HepG2 (cell line): ENCODE results near the gene TRERF1. TPM values are rescaled to one million over a fixed set of nuclear protein-coding genes. Genes with fewer than 3 reads are reported as not detected.

Experiments
- ATAD3A ChIP-seq: sonication (generic); formaldehyde crosslinking; IDR thresholded peaks from 2 replicates; pipeline ENCODE4 v1.4.0; 2020; ENCODE audit warnings: missing genetic modification reagents
- CHCHD3 ChIP-seq: sonication (generic); formaldehyde crosslinking; IDR thresholded peaks from 2 replicates; pipeline ENCODE4 v1.8.0; 2022; ENCODE audit warnings: mild to moderate bottlenecking, missing genetic modification reagents, moderate library complexity
- FOXC1 ChIP-seq: sonication (generic); formaldehyde crosslinking; IDR thresholded peaks from 2 replicates; pipeline ENCODE4 v1.8.0; 2022; ENCODE audit warnings: mild to moderate bottlenecking, missing genetic modification reagents, borderline replicate concordance
- GABPB1 ChIP-seq: IDR thresholded peaks from 2 replicates; pipeline ENCODE4 v1.6.1; 2016; ENCODE audit warnings: mild to moderate bottlenecking, missing genetic modification reagents, moderate library complexity, missing compliant biosample characterization
- MAZ ChIP-seq, 2 experiments: sonication (generic) in 1 of 2; formaldehyde crosslinking in 1 of 2; IDR thresholded peaks; 2 replicates each; pipeline versions ENCODE4 v1.5.0 to v1.6.1; 2012 to 2020; ENCODE audit warnings: low read depth in 2 of 2, mild to moderate bottlenecking in 2 of 2, borderline replicate concordance in 1 of 2, improper control_type of control experiment in 1 of 2, low read length in 1 of 2, missing genetic modification reagents in 1 of 2, moderate library complexity in 1 of 2
- PHF5A ChIP-seq: IDR thresholded peaks from one replicate; pipeline ENCODE4 v1.6.1; 2018; ENCODE audit warnings: low read depth, missing genetic modification reagents; ENCODE audit not compliant: unreplicated experiment
- RAD21 ChIP-seq: fragments of 450-650 bp; formaldehyde crosslinking; IDR thresholded peaks from 2 replicates; pipeline ENCODE4 v1.5.0; 2020; ENCODE audit warnings: mild to moderate bottlenecking
- SKI ChIP-seq: fragments of 450-650 bp; IDR thresholded peaks from one replicate; pipeline ENCODE4 v1.6.1; 2018; ENCODE audit warnings: mild to moderate bottlenecking; ENCODE audit not compliant: partially characterized antibody
- TAF1 ChIP-seq: sonication (generic); formaldehyde crosslinking; IDR thresholded peaks from 2 replicates; pipeline ENCODE4 v1.4.0; 2020; ENCODE audit warnings: missing genetic modification reagents
- U2AF1 ChIP-seq: fragments of 200-400 bp; formaldehyde crosslinking; optimal IDR thresholded peaks from 2 replicates; pipeline ENCODE3; 2017; ENCODE audit warnings: mild to moderate bottlenecking, low read depth, low read length
- ZNF670 ChIP-seq: sonication (generic); formaldehyde crosslinking; IDR thresholded peaks from 2 replicates; pipeline ENCODE4 v1.8.0; 2022; ENCODE audit warnings: mild to moderate bottlenecking, missing genetic modification reagents, borderline replicate concordance
- ZSCAN12 ChIP-seq: sonication (generic); formaldehyde crosslinking; IDR thresholded peaks from 2 replicates; pipeline ENCODE4 v1.9.0; 2021; ENCODE audit warnings: mild to moderate bottlenecking, missing genetic modification reagents
- polyA plus RNA-seq, 8 experiments: library from polyadenylated mRNA; depleted of rRNA in 3 of 8; stranded (reverse) in 7 of 8; unstranded in 1 of 8; fragments of >200 nt; fragmentation: Illumina TruSeq in 4 of 8; extraction: Trizol in 4 of 8; gene quantifications; 2 replicates each; pipeline versions ENCODE4 v1.2.1 to v1.2.3, GENCODE V29; 2011 to 2016; ENCODE audit warnings: low read depth in 4 of 8, missing spikeins in 1 of 8, mixed read lengths in 1 of 8; ENCODE audit not compliant: insufficient read depth in 1 of 8
- total RNA-seq, 5 experiments: library from RNA; depleted of rRNA; stranded (reverse); fragments of >200 nt; fragmentation: Illumina TruSeq; extraction: Trizol; gene quantifications; 2 replicates each; pipeline ENCODE4 v1.2.3, GENCODE V29; 2016; ENCODE audit warnings: low read depth in 1 of 5
- TF ChIP-seq, protein P1 (sequence below): sonication (generic); formaldehyde crosslinking; IDR thresholded peaks from 2 replicates; pipeline ENCODE4 v1.4.0; 2020; ENCODE audit warnings: missing genetic modification reagents
- TF ChIP-seq, protein P2 (sequence below): sonication (generic); formaldehyde crosslinking; IDR thresholded peaks from 2 replicates; pipeline ENCODE4 v1.4.0; 2020; ENCODE audit warnings: mild to moderate bottlenecking, low read depth, missing genetic modification reagents
- TF ChIP-seq, protein P3 (sequence below): sonication (generic); formaldehyde crosslinking; IDR thresholded peaks from 2 replicates; pipeline ENCODE4 v1.4.0; 2020; ENCODE audit warnings: mild to moderate bottlenecking, missing genetic modification reagents

The TRERF1 gene
- total and polyA plus RNA-seq, 2 of the 13 experiments (the other 11 are each of a cell fraction or from before 2014, with no cell fraction given) = 0.02 TPM; not detected in 1

DNA sequence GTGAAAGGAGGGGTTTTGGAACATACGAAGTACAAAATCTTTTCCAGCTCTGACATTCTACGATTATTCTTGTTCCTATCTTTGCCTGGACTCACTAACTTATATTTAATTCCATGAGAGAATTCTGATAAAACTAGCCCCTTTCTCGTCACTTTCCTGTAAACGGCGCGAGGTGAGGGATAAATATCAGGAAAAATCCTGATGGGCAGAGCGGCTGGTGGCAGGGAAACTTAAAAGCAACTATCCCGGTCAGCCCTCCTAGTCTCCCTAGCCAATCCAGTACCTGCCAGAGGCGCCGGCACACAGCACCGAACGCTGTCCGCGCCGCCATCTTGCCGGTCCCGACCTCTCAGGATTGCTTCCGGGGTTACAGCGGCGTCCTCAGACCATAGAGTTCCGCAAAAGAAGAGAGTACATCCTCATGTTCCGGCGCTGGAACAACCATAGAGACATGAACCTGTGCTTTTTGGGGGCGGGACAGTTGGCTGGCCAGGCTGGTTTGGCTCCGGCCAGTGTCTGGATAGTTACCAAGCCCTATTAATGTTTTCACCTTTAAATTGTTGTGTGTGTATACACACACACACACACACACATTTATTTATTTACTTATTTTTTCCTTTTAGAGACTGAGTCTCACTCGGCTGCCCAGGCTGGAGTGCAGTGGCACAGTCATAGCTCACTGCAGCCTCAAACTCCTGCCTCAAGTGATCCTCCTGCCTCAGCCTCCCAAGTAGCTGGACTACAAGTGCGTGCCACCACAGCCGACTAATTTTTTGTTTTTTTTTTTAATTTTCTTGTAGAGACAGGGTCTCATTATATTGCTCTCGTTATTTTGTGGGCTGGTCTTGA, 234.0 kb downstream of the TRERF1 start, which contains the start of gene MRPS10 (continued):
- TF ChIP-seq, protein P1, sequence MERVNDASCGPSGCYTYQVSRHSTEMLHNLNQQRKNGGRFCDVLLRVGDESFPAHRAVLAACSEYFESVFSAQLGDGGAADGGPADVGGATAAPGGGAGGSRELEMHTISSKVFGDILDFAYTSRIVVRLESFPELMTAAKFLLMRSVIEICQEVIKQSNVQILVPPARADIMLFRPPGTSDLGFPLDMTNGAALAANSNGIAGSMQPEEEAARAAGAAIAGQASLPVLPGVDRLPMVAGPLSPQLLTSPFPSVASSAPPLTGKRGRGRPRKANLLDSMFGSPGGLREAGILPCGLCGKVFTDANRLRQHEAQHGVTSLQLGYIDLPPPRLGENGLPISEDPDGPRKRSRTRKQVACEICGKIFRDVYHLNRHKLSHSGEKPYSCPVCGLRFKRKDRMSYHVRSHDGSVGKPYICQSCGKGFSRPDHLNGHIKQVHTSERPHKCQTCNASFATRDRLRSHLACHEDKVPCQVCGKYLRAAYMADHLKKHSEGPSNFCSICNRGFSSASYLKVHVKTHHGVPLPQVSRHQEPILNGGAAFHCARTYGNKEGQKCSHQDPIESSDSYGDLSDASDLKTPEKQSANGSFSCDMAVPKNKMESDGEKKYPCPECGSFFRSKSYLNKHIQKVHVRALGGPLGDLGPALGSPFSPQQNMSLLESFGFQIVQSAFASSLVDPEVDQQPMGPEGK (CRISPR knock-in tag) = peak; percentile 65
- TF ChIP-seq, protein P2, sequence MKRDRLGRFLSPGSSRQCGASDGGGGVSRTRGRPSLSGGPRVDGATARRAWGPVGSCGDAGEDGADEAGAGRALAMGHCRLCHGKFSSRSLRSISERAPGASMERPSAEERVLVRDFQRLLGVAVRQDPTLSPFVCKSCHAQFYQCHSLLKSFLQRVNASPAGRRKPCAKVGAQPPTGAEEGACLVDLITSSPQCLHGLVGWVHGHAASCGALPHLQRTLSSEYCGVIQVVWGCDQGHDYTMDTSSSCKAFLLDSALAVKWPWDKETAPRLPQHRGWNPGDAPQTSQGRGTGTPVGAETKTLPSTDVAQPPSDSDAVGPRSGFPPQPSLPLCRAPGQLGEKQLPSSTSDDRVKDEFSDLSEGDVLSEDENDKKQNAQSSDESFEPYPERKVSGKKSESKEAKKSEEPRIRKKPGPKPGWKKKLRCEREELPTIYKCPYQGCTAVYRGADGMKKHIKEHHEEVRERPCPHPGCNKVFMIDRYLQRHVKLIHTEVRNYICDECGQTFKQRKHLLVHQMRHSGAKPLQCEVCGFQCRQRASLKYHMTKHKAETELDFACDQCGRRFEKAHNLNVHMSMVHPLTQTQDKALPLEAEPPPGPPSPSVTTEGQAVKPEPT (CRISPR knock-in tag) = no peak
- TF ChIP-seq CHCHD3 (CRISPR knock-in tag) = 0 out of 2 replicates have a peak, but pooled peaks have one; percentile 25
- peak; percentile 78 for TF ChIP-seq PHF5A (CRISPR knock-in tag)
- no peak for TF ChIP-seq ATAD3A (CRISPR knock-in tag)
- peak; percentile 60 for TF ChIP-seq FOXC1 (CRISPR knock-in tag)
- peak; percentile 31 for TF ChIP-seq SKI
- TF ChIP-seq U2AF1 = peak; percentile 98
- TF ChIP-seq TAF1 = peak; percentile 99
- TF ChIP-seq ZNF670 (CRISPR knock-in tag) = peak; percentile 71; the same call in 1 of the 2 replicates
- TF ChIP-seq, protein P3, sequence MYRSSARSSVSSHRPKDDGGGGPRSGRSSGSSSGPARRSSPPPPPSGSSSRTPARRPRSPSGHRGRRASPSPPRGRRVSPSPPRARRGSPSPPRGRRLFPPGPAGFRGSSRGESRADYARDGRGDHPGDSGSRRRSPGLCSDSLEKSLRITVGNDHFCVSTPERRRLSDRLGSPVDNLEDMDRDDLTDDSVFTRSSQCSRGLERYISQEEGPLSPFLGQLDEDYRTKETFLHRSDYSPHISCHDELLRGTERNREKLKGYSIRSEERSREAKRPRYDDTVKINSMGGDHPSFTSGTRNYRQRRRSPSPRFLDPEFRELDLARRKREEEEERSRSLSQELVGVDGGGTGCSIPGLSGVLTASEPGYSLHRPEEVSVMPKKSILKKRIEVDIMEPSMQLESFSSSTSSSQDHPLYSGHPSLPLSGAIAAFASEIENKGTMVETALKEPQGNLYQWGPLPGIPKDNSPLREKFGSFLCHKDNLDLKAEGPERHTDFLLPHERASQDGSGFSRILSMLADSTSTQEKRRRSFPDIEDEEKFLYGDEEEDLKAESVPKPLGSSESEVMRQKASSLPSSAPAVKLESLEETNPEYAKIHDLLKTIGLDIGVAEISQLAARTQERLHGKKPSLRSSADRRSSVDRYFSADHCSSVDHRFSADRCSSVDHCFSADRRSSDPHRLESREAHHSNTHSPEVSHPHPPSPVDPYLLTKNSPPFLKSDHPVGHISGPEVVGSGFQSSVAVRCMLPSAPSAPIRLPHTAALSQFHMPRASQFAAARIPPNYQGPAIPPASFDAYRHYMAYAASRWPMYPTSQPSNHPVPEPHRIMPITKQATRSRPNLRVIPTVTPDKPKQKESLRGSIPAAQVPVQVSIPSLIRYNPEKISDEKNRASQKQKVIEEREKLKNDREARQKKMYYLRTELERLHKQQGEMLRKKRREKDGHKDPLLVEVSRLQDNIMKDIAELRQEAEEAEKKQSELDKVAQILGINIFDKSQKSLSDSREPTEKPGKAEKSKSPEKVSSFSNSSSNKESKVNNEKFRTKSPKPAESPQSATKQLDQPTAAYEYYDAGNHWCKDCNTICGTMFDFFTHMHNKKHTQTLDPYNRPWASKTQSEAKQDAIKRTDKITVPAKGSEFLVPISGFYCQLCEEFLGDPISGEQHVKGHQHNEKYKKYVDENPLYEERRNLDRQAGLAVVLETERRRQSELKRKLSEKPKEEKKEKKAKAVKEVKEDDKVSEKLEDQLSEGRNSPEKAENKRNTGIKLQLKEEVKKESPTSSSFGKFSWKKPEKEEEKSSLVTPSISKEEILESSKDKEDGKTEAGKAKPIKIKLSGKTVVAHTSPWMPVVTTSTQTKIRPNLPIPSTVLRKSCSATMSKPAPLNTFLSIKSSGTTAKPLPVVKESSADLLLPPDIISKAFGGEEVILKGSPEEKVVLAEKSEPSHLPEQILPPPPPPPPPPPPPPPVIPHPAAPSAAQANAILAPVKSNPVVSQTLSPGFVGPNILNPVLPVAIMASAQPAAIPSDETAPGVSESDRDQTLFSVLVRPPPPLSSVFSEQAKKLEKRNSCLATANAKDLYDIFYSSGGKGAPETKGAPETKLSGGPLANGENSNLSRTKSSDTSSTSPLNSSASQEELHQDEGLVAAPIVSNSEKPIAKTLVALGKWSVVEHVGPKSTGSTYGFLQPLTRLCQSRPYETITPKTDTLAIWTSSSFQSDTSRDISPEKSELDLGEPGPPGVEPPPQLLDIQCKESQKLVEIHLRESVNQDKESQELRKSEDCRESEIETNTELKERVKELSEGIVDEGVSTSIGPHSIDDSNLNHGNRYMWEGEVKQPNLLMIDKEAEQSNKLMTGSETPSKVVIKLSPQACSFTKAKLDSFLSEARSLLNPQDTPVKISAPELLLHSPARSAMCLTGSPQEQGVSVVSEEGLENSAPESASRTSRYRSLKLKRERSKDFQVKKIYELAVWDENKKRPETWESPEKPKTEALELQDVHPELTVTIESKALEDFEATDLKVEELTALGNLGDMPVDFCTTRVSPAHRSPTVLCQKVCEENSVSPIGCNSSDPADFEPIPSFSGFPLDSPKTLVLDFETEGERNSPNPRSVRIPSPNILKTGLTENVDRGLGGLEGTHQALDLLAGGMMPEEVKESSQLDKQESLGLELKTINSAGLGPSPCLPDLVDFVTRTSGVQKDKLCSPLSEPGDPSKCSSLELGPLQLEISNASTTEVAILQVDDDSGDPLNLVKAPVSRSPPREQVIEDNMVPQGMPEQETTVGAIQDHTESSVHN (CRISPR knock-in tag) = no peak
- no peak; the same call in 1 of the 2 replicates for TF ChIP-seq ZSCAN12 (CRISPR knock-in tag)
- 0 out of 2 replicates have a peak, but pooled peaks have one; percentile 18 for TF ChIP-seq RAD21
- no peak for TF ChIP-seq MAZ (IDR thresholded peaks at IDR 0.05; ENCODE audit: borderline replicate concordance, low read depth, low read length)
- TF ChIP-seq MAZ (CRISPR knock-in tag; IDR thresholded peaks at IDR 0.05; ENCODE audit: low read depth) = no peak
- peak; percentile 100 for TF ChIP-seq GABPB1 (CRISPR knock-in tag)
